OCI-LY7 (cell line): ENCODE measurements around the gene OR5AS1. TPM values are rescaled to one million over a fixed set of nuclear protein-coding genes. Genes with fewer than 3 reads are reported as not detected.
"Not testable (repeated sequence)": the region's sequence is repeated elsewhere in the genome, so short reads cannot be mapped to it uniquely, and the experiment has no call there.

Experiments used
- BruUV-seq: library from RNA; stranded (reverse); fragments of 400-500 nt; replicated peaks from 2 replicates; lab custom pipeline; 2021; lab: Mats Ljungman, UMichigan
- CTCF ChIA-PET: fragments of 300-600 bp; sonication (Branson Sonifier 250); formaldehyde crosslinking; loops from one replicate; lab custom pipeline; 2022; ENCODE audit warnings: antibody characterized with exemption; ENCODE audit not compliant: unreplicated experiment; lab: Charles Lee
- POLR2A ChIA-PET: fragments of 300-600 bp; sonication (Branson Sonifier 250); formaldehyde crosslinking; loops from one replicate; lab custom pipeline; 2022; ENCODE audit warnings: antibody characterized with exemption; lab: Charles Lee
- DNase-seq: peaks from one replicate; pipeline ENCODE4 v3.0.0-alpha.2; 2015; ENCODE audit warnings: low spot score
- H2AFZ ChIP-seq: fragments of 200-600 bp; sonication (generic), shearing (Covaris generic); 2 replicates; pipeline ENCODE4 v1.6.1; 2014; ENCODE audit warnings: mild to moderate bottlenecking, antibody characterized with exemption, low read length, moderate library complexity
- H3K27ac ChIP-seq: fragments of 200-600 bp; sonication (generic); 2 replicates; pipeline ENCODE4 v1.5.1; 2014; ENCODE audit warnings: mixed run types, low read depth, mild to moderate bottlenecking, moderate library complexity, low read length, inconsistent platforms; ENCODE audit not compliant: poor library complexity, severe bottlenecking
- H3K36me3 ChIP-seq: fragments of 200-600 bp; sonication (generic); 2 replicates; pipeline ENCODE4 v1.6.1; 2014; ENCODE audit warnings: mild to moderate bottlenecking, antibody characterized with exemption, low read length, moderate library complexity, mixed read lengths; ENCODE audit not compliant: insufficient read depth
- H3K4me1 ChIP-seq: fragments of 200-600 bp; sonication (generic); 2 replicates; pipeline ENCODE4 v1.5.1; 2014; ENCODE audit warnings: mild to moderate bottlenecking, low read length; ENCODE audit not compliant: insufficient read depth, poor library complexity, severe bottlenecking
- H3K4me2 ChIP-seq: fragments of 200-600 bp; sonication (generic); 2 replicates; pipeline ENCODE4 v1.6.1; 2014; ENCODE audit warnings: mild to moderate bottlenecking, low read length
- H3K4me3 ChIP-seq: fragments of 200-600 bp; sonication (generic); 2 replicates; pipeline ENCODE4 v1.5.1; 2014; ENCODE audit warnings: mild to moderate bottlenecking, low read depth, low read length; ENCODE audit not compliant: poor library complexity, severe bottlenecking
- H3K79me2 ChIP-seq: fragments of 200-600 bp; sonication (generic); 2 replicates; pipeline ENCODE4 v1.6.1; 2016; ENCODE audit warnings: low read depth, mild to moderate bottlenecking, low read length, moderate library complexity, mixed read lengths; ENCODE audit not compliant: insufficient read depth
- H3K9me2 ChIP-seq: fragments of 200-600 bp; sonication (generic); 2 replicates; pipeline ENCODE4 v1.6.1; 2016; ENCODE audit warnings: mild to moderate bottlenecking, low read length, mixed read lengths; ENCODE audit not compliant: insufficient read depth
- H3K9me3 ChIP-seq: fragments of 200-600 bp; sonication (generic); 2 replicates; pipeline ENCODE4 v1.6.1; 2014; ENCODE audit warnings: mild to moderate bottlenecking, mixed run types, low read length, mixed read lengths
- H4K20me1 ChIP-seq: fragments of 200-600 bp; sonication (generic); 2 replicates; pipeline ENCODE4 v1.6.1; 2014; ENCODE audit warnings: mild to moderate bottlenecking, antibody characterized with exemption, low read length, moderate library complexity, mixed read lengths; ENCODE audit not compliant: insufficient read depth
- EZH2phosphoT487 ChIP-seq: fragments of 200-600 bp; sonication (generic); IDR thresholded peaks from 2 replicates; pipeline ENCODE4 v1.6.1; 2018; ENCODE audit warnings: low read depth, borderline replicate concordance, mild to moderate bottlenecking, mixed run types, antibody characterized with exemption, low read length, moderate library complexity, mixed read lengths
- intact Hi-C: fragments of 100-400 bp; cut with micrococcal nuclease; formaldehyde crosslinking; loops from one replicate; pipeline ENCODE4 v1.10.0; 2022; ENCODE audit not compliant: unreplicated experiment
- total RNA-seq, 2 experiments: library from RNA; depleted of rRNA in 1 of 2; stranded (reverse); fragments of >200 nt in 1 of 2; shearing (Covaris generic) in 1 of 2; gene quantifications; 2 replicates each; pipeline ENCODE4 v1.2.3, GENCODE V29; 2014 to 2022
- TF ChIP-seq, protein P1 (sequence below): fragments of 200-600 bp; sonication (generic); conservative IDR thresholded peaks from 2 replicates; pipeline ENCODE4 v1.5.1; 2014; ENCODE audit warnings: mild to moderate bottlenecking, antibody characterized with exemption, low read length, moderate library complexity, mixed read lengths

OR5AS1 gene
- total RNA-seq, 2 experiments from 2014 or later = not detected

DNA sequence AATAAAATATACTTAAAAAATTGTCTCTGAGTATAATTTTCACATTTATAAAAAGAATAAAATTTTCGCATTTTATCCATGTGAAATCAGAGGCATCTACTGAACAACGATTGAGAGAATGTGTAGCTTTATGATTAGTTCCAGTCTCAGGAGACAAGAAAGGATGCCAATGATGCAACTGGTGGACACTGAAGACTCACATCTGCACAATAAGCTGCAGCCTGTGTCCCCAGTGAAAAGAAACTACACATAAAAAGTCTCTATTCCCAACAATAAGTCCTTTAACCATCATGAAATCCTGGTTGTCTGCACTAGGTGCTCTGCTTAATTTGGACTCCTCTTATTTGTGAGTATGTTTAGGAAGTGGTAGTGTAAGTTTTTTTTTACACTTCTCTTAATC, 22.0 kb downstream of the OR5AS1 start:
- Histone ChIP-seq H3K4me1 (no peaks in the 10 kb centered on the region), H3K36me3 (no peaks in the 10 kb centered on the region), H4K20me1 (no peaks in the 10 kb centered on the region), H3K9me2 (no peaks in the 10 kb centered on the region), H3K4me2 (no peak overlapping the region), H3K4me3 (no peak overlapping the region), H2AFZ (no peak overlapping the region), H3K9me3 (no peaks in the 10 kb centered on the region), H3K27ac (no peak overlapping the region), H3K79me2 (no peaks in the 10 kb centered on the region)
- intact Hi-C loops = no loop called here
- TF ChIP-seq, protein P1, sequence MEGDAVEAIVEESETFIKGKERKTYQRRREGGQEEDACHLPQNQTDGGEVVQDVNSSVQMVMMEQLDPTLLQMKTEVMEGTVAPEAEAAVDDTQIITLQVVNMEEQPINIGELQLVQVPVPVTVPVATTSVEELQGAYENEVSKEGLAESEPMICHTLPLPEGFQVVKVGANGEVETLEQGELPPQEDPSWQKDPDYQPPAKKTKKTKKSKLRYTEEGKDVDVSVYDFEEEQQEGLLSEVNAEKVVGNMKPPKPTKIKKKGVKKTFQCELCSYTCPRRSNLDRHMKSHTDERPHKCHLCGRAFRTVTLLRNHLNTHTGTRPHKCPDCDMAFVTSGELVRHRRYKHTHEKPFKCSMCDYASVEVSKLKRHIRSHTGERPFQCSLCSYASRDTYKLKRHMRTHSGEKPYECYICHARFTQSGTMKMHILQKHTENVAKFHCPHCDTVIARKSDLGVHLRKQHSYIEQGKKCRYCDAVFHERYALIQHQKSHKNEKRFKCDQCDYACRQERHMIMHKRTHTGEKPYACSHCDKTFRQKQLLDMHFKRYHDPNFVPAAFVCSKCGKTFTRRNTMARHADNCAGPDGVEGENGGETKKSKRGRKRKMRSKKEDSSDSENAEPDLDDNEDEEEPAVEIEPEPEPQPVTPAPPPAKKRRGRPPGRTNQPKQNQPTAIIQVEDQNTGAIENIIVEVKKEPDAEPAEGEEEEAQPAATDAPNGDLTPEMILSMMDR = no peak
- TF ChIP-seq EZH2phosphoT487 = no peak
- ChIA-PET POLR2A (interaction anchor here (0.6 kb wide), 1 partner anchor 289 kb away, joined by 3 read pairs; no protein-coding TSS in a partner anchor), CTCF (no interaction called here)
- no TSS peak for BruUV-seq
- DNase-seq = no peak

DNA sequence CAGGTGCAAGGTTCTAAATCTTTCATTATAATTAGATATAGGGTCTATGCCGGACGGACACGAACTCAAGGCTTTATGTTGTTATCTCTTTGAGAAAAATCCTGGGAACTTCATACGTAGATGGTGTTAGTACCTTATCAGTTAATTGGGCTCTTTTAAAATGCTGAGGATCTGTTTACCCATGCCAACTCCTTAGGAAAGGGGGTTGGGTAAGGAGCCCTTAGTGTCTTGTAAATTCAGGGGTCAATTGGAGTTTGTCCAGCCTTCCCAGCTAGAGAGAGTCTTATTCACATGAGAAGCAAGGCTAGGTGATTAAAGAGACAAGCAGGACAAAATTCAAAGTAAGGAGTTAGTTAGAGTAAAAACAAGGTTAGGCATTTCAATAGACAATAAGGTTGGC, 28.9 kb downstream of the OR5AS1 start:
- POLR2A ChIA-PET = interaction anchor here (0.7 kb wide), 1 partner anchor 345 kb away, joined by 3 read pairs; no protein-coding TSS in a partner anchor
- H3K79me2 ChIP-seq, H4K20me1 ChIP-seq, H3K9me2 ChIP-seq, H2AFZ ChIP-seq, DNase-seq, BruUV-seq, H3K36me3 ChIP-seq, CTCF ChIA-PET, H3K27ac ChIP-seq, H3K9me3 ChIP-seq, intact Hi-C loops, H3K4me3 ChIP-seq, H3K4me2 ChIP-seq, H3K4me1 ChIP-seq: not testable (repeated sequence)

DNA sequence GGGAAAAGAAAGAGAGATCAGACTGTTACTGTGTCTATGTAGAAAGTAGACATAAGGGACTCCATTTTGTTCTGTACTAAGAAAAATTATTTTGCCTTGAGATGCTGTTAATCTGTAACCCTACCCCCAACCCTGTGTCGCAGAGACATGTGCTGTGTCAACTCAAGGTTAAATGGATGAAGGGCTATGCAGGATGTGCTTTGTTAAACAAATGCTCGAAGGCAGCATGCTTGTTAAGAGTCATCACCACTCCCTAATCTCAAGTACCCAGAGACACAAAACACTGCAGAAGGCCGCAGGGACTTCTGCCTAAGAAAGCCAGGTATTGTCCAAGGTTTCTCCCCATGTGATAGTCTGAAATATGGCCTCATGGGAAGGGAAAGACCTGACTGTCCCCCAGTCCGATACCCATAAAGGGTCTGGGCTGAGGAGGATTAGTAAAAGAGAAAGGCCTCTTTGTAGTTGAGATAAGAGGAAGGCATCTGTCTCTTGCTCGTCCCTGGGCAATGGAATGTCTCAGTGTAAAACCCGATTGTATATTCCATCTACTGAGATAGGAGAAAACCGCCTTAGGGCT, 30.3 kb downstream of the OR5AS1 start:
- H2AFZ ChIP-seq, H4K20me1 ChIP-seq, H3K27ac ChIP-seq, H3K9me3 ChIP-seq, H3K4me1 ChIP-seq, H3K4me3 ChIP-seq, DNase-seq, H3K79me2 ChIP-seq, POLR2A ChIA-PET, BruUV-seq, H3K9me2 ChIP-seq, H3K4me2 ChIP-seq, CTCF ChIA-PET, intact Hi-C loops, H3K36me3 ChIP-seq: not testable (repeated sequence)

DNA sequence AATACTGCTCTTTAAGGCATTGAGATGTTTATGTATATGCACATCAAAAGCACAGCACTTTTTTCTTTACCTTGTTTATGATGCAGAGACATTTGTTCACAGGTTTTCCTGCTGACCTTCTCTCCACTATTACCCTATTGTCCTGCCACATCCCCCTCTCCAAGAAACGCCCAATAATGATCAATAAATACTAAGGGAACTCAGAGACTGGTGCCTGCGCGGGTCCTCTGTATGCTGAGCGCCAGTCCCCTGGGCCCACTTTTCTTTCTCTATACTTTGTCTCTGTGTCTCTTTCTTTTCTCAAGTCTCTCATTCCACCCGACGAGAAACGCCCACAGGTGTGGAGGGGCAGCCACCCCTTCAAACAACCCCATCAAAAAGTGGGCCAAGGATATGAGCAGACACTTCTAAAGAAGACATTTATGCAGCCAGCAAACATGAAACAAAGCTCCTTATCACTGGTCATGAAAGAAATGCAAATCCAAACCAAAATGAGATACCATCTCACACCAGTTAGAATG, 30.9 kb downstream of the OR5AS1 start:
- H3K4me3 ChIP-seq, H3K27ac ChIP-seq, POLR2A ChIA-PET, H3K4me2 ChIP-seq, H3K9me2 ChIP-seq, H4K20me1 ChIP-seq, H3K36me3 ChIP-seq, H3K9me3 ChIP-seq, H2AFZ ChIP-seq, BruUV-seq, CTCF ChIA-PET, intact Hi-C loops, H3K79me2 ChIP-seq, H3K4me1 ChIP-seq, DNase-seq: not testable (repeated sequence)
